GM23338 (cell line): ENCODE data around the gene MET. TPM values are rescaled to one million over a fixed set of nuclear protein-coding genes. Genes with fewer than 3 reads are reported as not detected.

Experiments used
- ETS1 ChIP-seq: IDR thresholded peaks from 2 replicates; pipeline ENCODE4 v1.6.1; 2016; ENCODE audit warnings: antibody characterized with exemption
- REST ChIP-seq: IDR thresholded peaks from one replicate; pipeline ENCODE4 v1.6.1; 2018; ENCODE audit warnings: antibody characterized with exemption; ENCODE audit not compliant: unreplicated experiment
- STAT1 ChIP-seq: IDR thresholded peaks from one replicate; pipeline ENCODE4 v1.6.1; 2016; ENCODE audit warnings: antibody characterized with exemption; ENCODE audit not compliant: unreplicated experiment
- ZNF462 ChIP-seq: fragments of 250-450 bp; sonication (Bioruptor Pico); IDR thresholded peaks from 2 replicates; pipeline ENCODE4 v1.5.0; 2020; ENCODE audit warnings: mild to moderate bottlenecking, moderate library complexity
- polyA plus RNA-seq: library from polyadenylated mRNA; unstranded; fragments of >200 nt; fragmentation: Nextera tagmentation; extraction: Ambion mirVana; gene quantifications from 2 replicates; pipeline ENCODE4 v1.2.1, GENCODE V29; 2016
- total RNA-seq: library from RNA; depleted of rRNA; stranded (reverse); fragments of >200 nt; shearing (Covaris generic); gene quantifications from 2 replicates; pipeline ENCODE4 v1.2.3, GENCODE V29; 2014

Gene MET
- total and polyA plus RNA-seq, 2 experiments from 2014 or later, result 4.8 to 23.1 TPM

GRCh38 chr7:116672596-116673456, 830 bp downstream of the MET start (continued):
- TF ChIP-seq ZNF462 (no peak), REST (no peak), ETS1 (no peak), STAT1 (no peak)
